ENCODE results near the gene C1orf53. TPM values are rescaled to one million over a fixed set of nuclear protein-coding genes. Genes with fewer than 3 reads are reported as not detected.
A peak's percentile ranks its signal among the peaks of the same experiment; 100 is the strongest.

The C1orf53 gene
- total RNA-seq, 2 donors from 2014 or later = 1.7 to 3.5 TPM

DNA sequence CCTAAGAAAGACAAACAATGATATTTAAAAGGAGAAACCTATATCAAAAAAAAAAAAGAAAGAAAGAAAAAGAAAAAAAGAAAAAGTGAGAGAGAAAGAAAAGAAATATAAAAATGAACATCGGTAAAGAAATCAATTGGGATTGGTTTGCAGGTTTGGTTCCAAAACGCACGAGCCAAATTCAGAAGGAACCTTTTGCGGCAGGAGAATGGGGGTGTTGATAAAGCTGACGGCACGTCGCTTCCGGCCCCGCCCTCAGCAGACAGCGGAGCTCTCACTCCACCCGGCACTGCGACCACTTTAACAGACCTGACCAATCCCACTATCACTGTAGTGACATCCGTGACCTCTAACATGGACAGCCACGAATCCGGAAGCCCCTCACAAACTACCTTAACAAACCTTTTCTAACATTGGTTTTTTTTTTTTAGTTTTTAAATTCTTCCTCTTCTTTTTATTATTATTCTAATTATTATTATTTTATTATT lies 26.5 kb downstream of the C1orf53 start:
- H3K27ac Mint-ChIP-seq = no peak overlapping the region
- Histone ChIP-seq H3K36me3 (ENCODE audit: control insufficient read depth, insufficient read depth, low read length) (no peaks in the 10 kb centered on the region), H3K9ac (ENCODE audit: extremely low read depth, low read length, poor library complexity, severe bottlenecking) (no peak overlapping the region), H3K9me3 (ENCODE audit: control insufficient read depth, low read length) (no peaks in the 10 kb centered on the region), H3K4me3 (ENCODE audit: low read length) (peak overlapping the region; percentile 44), H3K27ac (ENCODE audit: low read depth, low read length) (no peak overlapping the region), H3K4me1 (ENCODE audit: control insufficient read depth, insufficient read depth, low read length) (no peaks in the 10 kb centered on the region), H3K27me3 (ENCODE audit: control insufficient read depth, insufficient read depth, low read length, poor library complexity, severe bottlenecking) (peaks cover 5% of the 10 kb centered on the region)
- H3K9me3 Mint-ChIP-seq = no peaks in the 10 kb centered on the region
- no peaks in the 10 kb centered on the region for H3K4me1 Mint-ChIP-seq
- H3K36me3 Mint-ChIP-seq (ENCODE audit: low read depth) = no peaks in the 10 kb centered on the region
- peak; percentile 56 for DNase-seq
- peaks cover 39% of the 10 kb centered on the region for H3K27me3 Mint-ChIP-seq (ENCODE audit: insufficient read depth)
- WGBS, 2 experiments (ENCODE audit: insufficient coverage in 1 of 2, insufficient read length in 1 of 2) = 17 to 30% methylated on average over 5 to 15 of the region's 15 CpGs
- H3K4me3 Mint-ChIP-seq = peak overlapping the region; percentile 47
- no peak for TF ChIP-seq CTCF (conservative IDR thresholded peaks at IDR 0.05)

DNA sequence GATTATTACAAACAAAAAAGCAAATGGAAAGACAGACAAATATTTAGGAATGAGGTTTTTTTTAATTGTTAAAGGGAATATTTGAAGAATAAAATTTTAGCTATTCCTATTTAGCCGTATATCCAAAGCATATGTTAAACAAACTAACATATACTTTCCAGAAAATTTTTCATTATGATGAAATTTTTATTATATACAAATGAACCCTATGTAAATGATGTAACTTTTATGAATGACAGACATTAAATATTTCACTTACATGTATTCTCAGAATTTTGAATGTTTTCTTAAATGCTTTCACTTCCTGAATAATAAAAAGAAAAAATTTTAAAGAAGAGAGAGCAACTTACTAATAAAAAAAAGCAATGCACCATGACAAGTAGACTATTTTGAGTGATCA lies 30.6 kb downstream of the C1orf53 start:
- H3K27ac ChIP-seq (ENCODE audit: low read depth, low read length) = no peak overlapping the region
- H3K27me3 ChIP-seq (ENCODE audit: control insufficient read depth, insufficient read depth, low read length, poor library complexity, severe bottlenecking) = no peaks in the 10 kb centered on the region
- H3K9me3 ChIP-seq (ENCODE audit: control insufficient read depth, low read length) = no peaks in the 10 kb centered on the region
- H3K36me3 ChIP-seq (ENCODE audit: control insufficient read depth, insufficient read depth, low read length) = no peaks in the 10 kb centered on the region
- peaks cover 11% of the 10 kb centered on the region for H3K27me3 Mint-ChIP-seq (ENCODE audit: insufficient read depth)
- no peaks in the 10 kb centered on the region for H3K36me3 Mint-ChIP-seq (ENCODE audit: low read depth)
- no CpG with 5 or more reads among the region's 1 CpG for WGBS, 2 experiments (ENCODE audit: insufficient coverage in 1 of 2, insufficient read length in 1 of 2)
- no peak for TF ChIP-seq CTCF (conservative IDR thresholded peaks at IDR 0.05)
- no peak overlapping the region for H3K4me3 ChIP-seq (ENCODE audit: low read length)
- H3K9ac ChIP-seq (ENCODE audit: extremely low read depth, low read length, poor library complexity, severe bottlenecking) = no peak overlapping the region
- H3K4me1 ChIP-seq (ENCODE audit: control insufficient read depth, insufficient read depth, low read length) = no peaks in the 10 kb centered on the region
- no peak overlapping the region for H3K4me3 Mint-ChIP-seq
- DNase-seq = no peak
- H3K27ac Mint-ChIP-seq = no peak overlapping the region
- no peaks in the 10 kb centered on the region for H3K4me1 Mint-ChIP-seq
- no peaks in the 10 kb centered on the region for H3K9me3 Mint-ChIP-seq

GRCh38 chr1:197933647-197934046 lies 31.2 kb downstream of the C1orf53 start:
- Histone ChIP-seq H3K4me1 (ENCODE audit: control insufficient read depth, insufficient read depth, low read length) (no peaks in the 10 kb centered on the region), H3K9me3 (ENCODE audit: control insufficient read depth, low read length) (no peaks in the 10 kb centered on the region), H3K27ac (ENCODE audit: low read depth, low read length) (no peak overlapping the region), H3K36me3 (ENCODE audit: control insufficient read depth, insufficient read depth, low read length) (no peaks in the 10 kb centered on the region), H3K4me3 (ENCODE audit: low read length) (no peak overlapping the region), H3K9ac (ENCODE audit: extremely low read depth, low read length, poor library complexity, severe bottlenecking) (no peak overlapping the region), H3K27me3 (ENCODE audit: control insufficient read depth, insufficient read depth, low read length, poor library complexity, severe bottlenecking) (no peaks in the 10 kb centered on the region)
- DNase-seq = no peak
- Mint-ChIP-seq H3K4me3 (no peak overlapping the region), H3K27me3 (ENCODE audit: insufficient read depth) (peaks cover 10% of the 10 kb centered on the region), H3K4me1 (no peaks in the 10 kb centered on the region), H3K36me3 (ENCODE audit: low read depth) (no peaks in the 10 kb centered on the region), H3K9me3 (no peaks in the 10 kb centered on the region), H3K27ac (no peak overlapping the region)
- no peak for TF ChIP-seq CTCF (conservative IDR thresholded peaks at IDR 0.05)
- WGBS, 2 experiments (ENCODE audit: insufficient coverage in 1 of 2, insufficient read length in 1 of 2) = 60 to 93% methylated on average over 1 of the region's 1 CpG

Data from endodermal cell (in vitro differentiated cells).